NCI-H510A treated with DMSO at 0.1 percent for 48 hours (cell line): ENCODE data around the gene CASP6.

Experiments used
- DNase-seq: peaks from one replicate; lab custom pipeline; 2025; lab: John Stamatoyannopoulos, UW

The CASP6 gene

GRCh38 chr4:109671350-109671749, 31.9 kb downstream of the CASP6 start:
- no peak for DNase-seq

GRCh38 chr4:109665783-109666485, 37.3 kb downstream of the CASP6 start:
- DNase-seq = no peak

GRCh38 chr4:109662771-109663170, 40.5 kb downstream of the CASP6 start:
- no peak for DNase-seq

- DNase-seq = no peak
These were observed 41.1 kb downstream of the CASP6 start for GRCh38 chr4:109662116-109662515.

- no peak for DNase-seq
These were observed 44.3 kb downstream of the CASP6 start for GRCh38 chr4:109658871-109659410.

GRCh38 chr4:109657854-109658418, 45.3 kb downstream of the CASP6 start:
- DNase-seq = no peak

GRCh38 chr4:109655396-109655795, 47.8 kb downstream of the CASP6 start:
- DNase-seq = no peak

GRCh38 chr4:109649872-109650271, 53.4 kb downstream of the CASP6 start:
- no peak for DNase-seq

- DNase-seq = no peak
These were observed 54.2 kb downstream of the CASP6 start for GRCh38 chr4:109648997-109649575.

- no peak for DNase-seq
These were observed 54.8 kb downstream of the CASP6 start for GRCh38 chr4:109648266-109648996.

- no peak for DNase-seq
These were observed 57.2 kb downstream of the CASP6 start for GRCh38 chr4:109645874-109646710.

- DNase-seq = no peak
These were observed 62.6 kb downstream of the CASP6 start for GRCh38 chr4:109640644-109641043.
